Keratinocyte (primary cell): ENCODE measurements around the gene CTH. TPM values are rescaled to one million over a fixed set of nuclear protein-coding genes. Genes with fewer than 3 reads are reported as not detected.

Experiments
- DNase-seq: peaks from one replicate; pipeline ENCODE4 v3.0.0-alpha.2; 2011; ENCODE audit warnings: low read depth, missing footprints, low spot score
- FAIRE-seq: peaks from 2 replicates; lab custom pipeline; 2011; peaks lifted over from hg19 to GRCh38; lab: Jason Lieb, UNC
- H2AFZ ChIP-seq: 2 replicates; pipeline ENCODE4 v1.6.0; 2012; ENCODE audit warnings: low read length, control low read depth, inconsistent platforms; ENCODE audit not compliant: control insufficient read depth
- H3K27ac ChIP-seq: 2 replicates; pipeline ENCODE4 v1.5.1; 2011; ENCODE audit warnings: low read length; ENCODE audit not compliant: control insufficient read depth, insufficient read depth
- H3K27me3 ChIP-seq: 3 replicates; pipeline ENCODE4 v1.6.0; 2011; ENCODE audit warnings: low read length; ENCODE audit not compliant: control insufficient read depth, insufficient read depth; ENCODE audit errors: extremely low read depth
- H3K36me3 ChIP-seq, 2 experiments: 2 replicates in 1 of 2; 3 replicates in 1 of 2; pipeline ENCODE4 v1.5.1; 2011; ENCODE audit warnings: low read length in 2 of 2, mild to moderate bottlenecking in 1 of 2; ENCODE audit not compliant: control insufficient read depth in 2 of 2, insufficient read depth in 2 of 2; ENCODE audit errors: extremely low read depth in 1 of 2
- H3K4me1 ChIP-seq: 3 replicates; pipeline ENCODE4 v1.5.1; 2011; ENCODE audit warnings: low read length; ENCODE audit not compliant: control insufficient read depth, insufficient read depth; ENCODE audit errors: extremely low read depth
- H3K4me2 ChIP-seq: 3 replicates; pipeline ENCODE4 v1.6.0; 2011; ENCODE audit warnings: low read depth, low read length; ENCODE audit not compliant: control insufficient read depth, insufficient read depth; ENCODE audit errors: extremely low read depth
- H3K4me3 ChIP-seq, 3 experiments: fragments of 200-600 bp in 1 of 3; sonication (generic) in 1 of 3; 2 replicates in 2 of 3; 3 replicates in 1 of 3; pipeline ENCODE4 v1.5.1; 2011 to 2016; ENCODE audit warnings: low read length in 3 of 3, mild to moderate bottlenecking in 3 of 3, control low read depth in 2 of 3, inconsistent platforms in 1 of 3, low read depth in 1 of 3, mixed read lengths in 1 of 3, mixed run types in 1 of 3, moderate library complexity in 1 of 3; ENCODE audit not compliant: control insufficient read depth in 2 of 3, insufficient read depth in 2 of 3; ENCODE audit errors: extremely low read depth in 1 of 3
- H3K79me2 ChIP-seq: 2 replicates; pipeline ENCODE4 v1.6.0; 2012; ENCODE audit warnings: low read length; ENCODE audit not compliant: control insufficient read depth, insufficient read depth
- H3K9ac ChIP-seq: 3 replicates; pipeline ENCODE4 v1.6.0; 2011; ENCODE audit warnings: low read length; ENCODE audit not compliant: control insufficient read depth, insufficient read depth; ENCODE audit errors: extremely low read depth
- H3K9me1 ChIP-seq: 3 replicates; pipeline ENCODE4 v1.6.0; 2011; ENCODE audit warnings: low read length; ENCODE audit not compliant: control insufficient read depth, insufficient read depth; ENCODE audit errors: extremely low read depth
- H3K9me3 ChIP-seq: 2 replicates; pipeline ENCODE4 v1.5.1; 2012; ENCODE audit warnings: low read depth, low read length; ENCODE audit not compliant: control insufficient read depth
- H4K20me1 ChIP-seq: 3 replicates; pipeline ENCODE4 v1.6.0; 2011; ENCODE audit warnings: low read length; ENCODE audit not compliant: control insufficient read depth, insufficient read depth; ENCODE audit errors: extremely low read depth
- CTCF ChIP-seq, 3 experiments: IDR thresholded peaks in 1 of 3; conservative IDR thresholded peaks in 1 of 3; optimal IDR thresholded peaks in 1 of 3; 2 replicates in 2 of 3; 3 replicates in 1 of 3; pipeline versions ENCODE3 to v1.5.1; 2011; ENCODE audit warnings: low read length in 3 of 3, mild to moderate bottlenecking in 3 of 3, moderate library complexity in 2 of 3, control low read depth in 1 of 3, inconsistent platforms in 1 of 3; ENCODE audit not compliant: insufficient read depth in 2 of 3; ENCODE audit errors: extremely low read depth in 1 of 3
- EZH2 ChIP-seq: IDR thresholded peaks from one replicate; pipeline ENCODE4 v1.6.1; 2012; ENCODE audit warnings: inconsistent platforms, mild to moderate bottlenecking, low read length, moderate library complexity
- dilution Hi-C: fragments of 300-500 bp; cut with MboI; formaldehyde crosslinking; loops from one replicate; pipeline ENCODE4 v1.7.0; 2020; ENCODE audit warnings: low sequenced_read_pairs; ENCODE audit not compliant: extremely low pct_ligation_motif_present
- polyA plus RNA-seq, 5 experiments: library from polyadenylated mRNA; depleted of rRNA in 3 of 5; stranded (reverse) in 3 of 5; stranded (forward) in 1 of 5; unstranded in 1 of 5; fragments of >200 nt; gene quantifications; 1 replicate in 1 of 5; 2 replicates in 3 of 5; 3 replicates in 1 of 5; pipeline versions ENCODE4 v1.2.1 to v1.2.3, GENCODE V29; 2011 to 2012; ENCODE audit warnings: missing spikeins in 2 of 5, low read depth in 1 of 5, low replicate concordance in 1 of 5

The CTH gene
- polyA plus RNA-seq, 1 donor (not counting 4 experiments of a cell fraction or from before 2014, with no cell fraction given), result 5.0 TPM

- H3K9ac ChIP-seq, result no peak overlapping the region
- H3K27me3 ChIP-seq, result no peaks in the 10 kb centered on the region
- no peaks in the 10 kb centered on the region for H3K79me2 ChIP-seq
- DNase-seq (no peak), FAIRE-seq (no peak)
- H3K9me3 ChIP-seq, result no peaks in the 10 kb centered on the region
- H2AFZ ChIP-seq, result no peak overlapping the region
- H3K4me3 ChIP-seq, result no peak overlapping the region
- dilution Hi-C loops, result no loop called here
- H3K4me1 ChIP-seq, result no peaks in the 10 kb centered on the region
- no peaks in the 10 kb centered on the region for H4K20me1 ChIP-seq
- TF ChIP-seq CTCF (optimal IDR thresholded peaks at IDR 0.05 in 1 of 3, IDR thresholded peaks at IDR 0.05 in 1 of 3, conservative IDR thresholded peaks at IDR 0.05 in 1 of 3; ENCODE audit: extremely low read depth in 1 of 3, insufficient read depth in 2 of 3, low read length in 3 of 3), result no peak
- no peak for TF ChIP-seq EZH2
- H3K9me1 ChIP-seq, result no peaks in the 10 kb centered on the region
- H3K4me2 ChIP-seq, result no peak overlapping the region
- no peak overlapping the region for H3K27ac ChIP-seq
- H3K36me3 ChIP-seq, result no peaks in the 10 kb centered on the region
Observed at GRCh38 chr1:70387507-70387906, 23.6 kb upstream of the CTH start.

GRCh38 chr1:70392626-70393025 is 18.4 kb upstream of the CTH start:
- TF ChIP-seq EZH2 (no peak), CTCF (optimal IDR thresholded peaks at IDR 0.05 in 1 of 3, IDR thresholded peaks at IDR 0.05 in 1 of 3, conservative IDR thresholded peaks at IDR 0.05 in 1 of 3; ENCODE audit: extremely low read depth in 1 of 3, insufficient read depth in 2 of 3, low read length in 3 of 3) (no peak)
- Histone ChIP-seq H3K9me1 (no peaks in the 10 kb centered on the region), H4K20me1 (no peaks in the 10 kb centered on the region), H3K4me3 (no peak overlapping the region), H3K9me3 (no peaks in the 10 kb centered on the region), H3K36me3 (no peaks in the 10 kb centered on the region), H3K79me2 (no peaks in the 10 kb centered on the region), H3K4me2 (no peak overlapping the region), H3K4me1 (no peaks in the 10 kb centered on the region), H3K27ac (no peak overlapping the region), H3K27me3 (no peaks in the 10 kb centered on the region), H2AFZ (no peak overlapping the region), H3K9ac (no peak overlapping the region)
- no peak for FAIRE-seq
- no peak for DNase-seq
- dilution Hi-C loops, result no loop called here
